Spinal cord (tissue), 10 donors: Measurements from ENCODE around the gene IFI6. TPM values are rescaled to one million over a fixed set of nuclear protein-coding genes. Genes with fewer than 3 reads are reported as not detected.

Source experiments
- DNase-seq, 6 donors: peaks; one replicate each; pipeline versions ENCODE4 v3.0.0 to v3.0.0-alpha.2; 2013 to 2015; ENCODE audit warnings: low spot score in 6 of 6, low read depth in 4 of 6
- H3K27ac ChIP-seq: one replicate; pipeline ENCODE4 v1.5.1; 2013; ENCODE audit warnings: low read depth, low read length, control low read depth
- H3K27me3 ChIP-seq: one replicate; pipeline ENCODE4 v1.6.1; 2013; ENCODE audit warnings: low read length; ENCODE audit not compliant: control insufficient read depth, insufficient read depth
- H3K36me3 ChIP-seq: one replicate; pipeline ENCODE4 v1.6.1; 2013; ENCODE audit warnings: low read length; ENCODE audit not compliant: control insufficient read depth, insufficient read depth
- H3K4me1 ChIP-seq: one replicate; pipeline ENCODE4 v1.6.1; 2013; ENCODE audit warnings: low read length; ENCODE audit not compliant: control insufficient read depth, insufficient read depth
- H3K4me3 ChIP-seq: one replicate; pipeline ENCODE4 v1.5.1; 2013; ENCODE audit warnings: low read depth, low read length, control low read depth
- H3K9me3 ChIP-seq: one replicate; pipeline ENCODE4 v1.6.1; 2013; ENCODE audit warnings: low read length; ENCODE audit not compliant: control insufficient read depth, insufficient read depth
- WGBS: methylation state at CpG from one replicate; pipeline ENCODE4 v1.1.5; 2013; ENCODE audit warnings: missing lambda C conversion rate; ENCODE audit not compliant: insufficient coverage; 5-methylcytosine and 5-hydroxymethylcytosine counted together
- long read RNA-seq, 4 donors: transcript quantifications; one replicate each; lab custom pipeline, GENCODE V29; 2026
- polyA plus RNA-seq, 2 donors: library from polyadenylated mRNA; unstranded; fragments of 120-200 nt; gene quantifications; one replicate each; pipeline ENCODE4 v1.2.1, GENCODE V29; 2013; ENCODE audit not compliant: insufficient read length in 2 of 2
- total RNA-seq, 2 donors: library from RNA; depleted of rRNA in 1 of 2; stranded (reverse); fragments of 120-200 nt in 1 of 2; fragments of >200 nt in 1 of 2; gene quantifications; one replicate each; pipeline versions ENCODE4 v1.2.3 to v1.2.4, GENCODE V29; 2013 to 2014
- donor health status: healthy.

IFI6 gene
- total RNA-seq (100 to 1,000 TPM; 107 to 247 TPM), polyA plus RNA-seq (100 to 1,000 TPM in 1 of 2 donors, 10 to 100 TPM in 1; 87.6 to 123 TPM)
- long read RNA-seq, donor 1, transcript IFI6-203 (5 exons, 828 nt): minor isoform, 13 of 122 reads
- long read RNA-seq, donor 1, transcript IFI6-202 (5 exons, 841 nt): major isoform, 99 of 122 reads
- long read RNA-seq, donor 1, partial matches to known transcripts: 8 of 122 reads
- long read RNA-seq, donor 1, other reads (novel, unspliced or antisense): 0 of 122 reads
- long read RNA-seq, donor 2, transcript IFI6-202 (5 exons, 841 nt): major isoform, 37 of 74 reads
- long read RNA-seq, donor 2, partial matches to known transcripts: 35 of 74 reads
- long read RNA-seq, donor 2, other reads (novel, unspliced or antisense): 0 of 74 reads
- long read RNA-seq, donor 3, transcript IFI6-202 (5 exons, 841 nt): major isoform, 38 of 46 reads
- long read RNA-seq, donor 3, partial matches to known transcripts: 5 of 46 reads
- long read RNA-seq, donor 3, other reads (novel, unspliced or antisense): 0 of 46 reads
- long read RNA-seq, donor 4, transcript IFI6-203 (5 exons, 828 nt): minor isoform, 5 of 53 reads
- long read RNA-seq, donor 4, transcript IFI6-202 (5 exons, 841 nt): major isoform, 46 of 53 reads
- long read RNA-seq, donor 4, partial matches to known transcripts: 0 of 53 reads
- long read RNA-seq, donor 4, other reads (novel, unspliced or antisense): 0 of 53 reads

GRCh38 chr1:27671964-27672749 is at the start of gene IFI6:
TSS of gene IFI6 (minus strand) at chr1:27672192. CDS start at chr1:27669314, 2,878 bp downstream.
- WGBS: 1% methylated on average over 10 of the region's 10 CpGs
- Histone ChIP-seq H3K27ac (peak within 1 kb of the TSS; percentile 92), H3K36me3 (peaks cover 4% of the 10 kb centered on the region), H3K4me1 (peaks cover 14% of the 10 kb centered on the region), H3K4me3 (peak within 1 kb of the TSS; percentile 50), H3K27me3 (no peaks in the 10 kb centered on the region), H3K9me3 (no peaks in the 10 kb centered on the region)
- DNase-seq: peak; percentile 80 to 97 (median 86)

- WGBS: 76% methylated on average over 4 of the region's 5 CpGs
- Histone ChIP-seq H3K27ac (no peak overlapping the region), H3K4me3 (no peak overlapping the region), H3K36me3 (no peaks in the 10 kb centered on the region), H3K4me1 (no peaks in the 10 kb centered on the region), H3K27me3 (no peaks in the 10 kb centered on the region), H3K9me3 (no peaks in the 10 kb centered on the region)
- peak in 1 of 6 donors; percentile 19 for DNase-seq
These were observed 47.6 kb upstream of the IFI6 start for GRCh38 chr1:27719286-27720251.

GRCh38 chr1:27716262-27716895 is 44.4 kb upstream of the IFI6 start:
- 67% methylated on average over 1 of the region's 2 CpGs for WGBS

GRCh38 chr1:27713869-27714513 is 42.0 kb upstream of the IFI6 start:
- Histone ChIP-seq H3K9me3 (no peaks in the 10 kb centered on the region), H3K4me3 (no peak overlapping the region), H3K36me3 (no peaks in the 10 kb centered on the region), H3K27me3 (no peaks in the 10 kb centered on the region), H3K27ac (no peak overlapping the region), H3K4me1 (no peaks in the 10 kb centered on the region)
- DNase-seq: no peak
- WGBS: no CpG with 5 or more reads among the region's 3 CpGs

More at GRCh38 chr1:27716262-27716895, 44.4 kb upstream of the IFI6 start:
- Histone ChIP-seq H3K4me3 (no peak overlapping the region), H3K36me3 (no peaks in the 10 kb centered on the region), H3K27me3 (no peaks in the 10 kb centered on the region), H3K27ac (no peak overlapping the region), H3K9me3 (no peaks in the 10 kb centered on the region), H3K4me1 (no peaks in the 10 kb centered on the region)
- no peak for DNase-seq

- H3K36me3 ChIP-seq: no peaks in the 10 kb centered on the region
- WGBS: 100% methylated on average over 1 of the region's 3 CpGs
These were observed 41.2 kb upstream of the IFI6 start for GRCh38 chr1:27713139-27713725.

GRCh38 chr1:27710574-27710973 is 38.6 kb upstream of the IFI6 start:
- DNase-seq: no peak
- no peak overlapping the region for H3K4me3 ChIP-seq
- H3K36me3 ChIP-seq: no peaks in the 10 kb centered on the region
- no peaks in the 10 kb centered on the region for H3K27me3 ChIP-seq
- H3K27ac ChIP-seq: no peak overlapping the region
- no peaks in the 10 kb centered on the region for H3K9me3 ChIP-seq
- H3K4me1 ChIP-seq: no peaks in the 10 kb centered on the region
- WGBS: no CpG with 5 or more reads among the region's 2 CpGs

More at GRCh38 chr1:27713139-27713725, 41.2 kb upstream of the IFI6 start:
- H3K27ac ChIP-seq: no peak overlapping the region
- no peaks in the 10 kb centered on the region for H3K9me3 ChIP-seq
- no peak overlapping the region for H3K4me3 ChIP-seq
- DNase-seq: no peak
- H3K27me3 ChIP-seq: no peaks in the 10 kb centered on the region
- no peaks in the 10 kb centered on the region for H3K4me1 ChIP-seq

GRCh38 chr1:27705545-27705944 is 33.6 kb upstream of the IFI6 start:
- Histone ChIP-seq H3K36me3 (no peaks in the 10 kb centered on the region), H3K4me1 (no peaks in the 10 kb centered on the region), H3K9me3 (no peaks in the 10 kb centered on the region), H3K27ac (no peak overlapping the region), H3K27me3 (no peaks in the 10 kb centered on the region), H3K4me3 (no peak overlapping the region)
- no CpG with 5 or more reads among the region's 2 CpGs for WGBS
- DNase-seq: no peak

GRCh38 chr1:27704958-27705357 is 33.0 kb upstream of the IFI6 start:
- Histone ChIP-seq H3K27ac (no peak overlapping the region), H3K4me3 (no peak overlapping the region), H3K36me3 (no peaks in the 10 kb centered on the region), H3K9me3 (no peaks in the 10 kb centered on the region), H3K27me3 (no peaks in the 10 kb centered on the region), H3K4me1 (no peaks in the 10 kb centered on the region)
- no peak for DNase-seq
- whole genome bisulfite sequencing: 86% methylated on average over 1 of the region's 4 CpGs
